Measurements from ENCODE around the gene FGF14.
"Not testable (repeated sequence)": the region's sequence is repeated elsewhere in the genome, so short reads cannot be mapped to it uniquely, and the experiment has no call there.

The FGF14 gene

DNA sequence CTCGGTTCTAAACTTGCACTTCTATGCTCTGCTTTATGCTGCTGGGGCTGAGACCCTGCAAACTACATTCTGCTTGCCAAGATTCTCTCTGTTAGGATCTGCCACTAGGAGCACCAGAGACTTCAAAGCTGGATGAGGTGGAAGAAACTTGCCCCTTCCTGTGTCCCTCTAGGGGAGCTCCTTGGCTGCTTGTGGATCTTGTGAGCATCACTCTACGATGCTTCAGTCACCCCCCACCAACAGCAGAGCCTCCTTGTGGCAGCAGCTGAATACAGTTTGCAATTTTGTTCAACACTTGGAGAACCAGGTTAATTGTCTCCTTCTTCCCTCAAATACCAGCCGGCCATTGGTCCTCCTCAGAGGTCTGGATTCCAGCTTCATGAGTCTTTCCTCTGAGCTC lies 310.6 kb downstream of the FGF14 start:
- Histone ChIP-seq H3K27ac (ENCODE audit: low read depth, low read length) (no peak overlapping the region), H3K36me3 (ENCODE audit: control insufficient read depth, insufficient read depth, low read length) (no peaks in the 10 kb centered on the region), H3K9me3 (ENCODE audit: control insufficient read depth, insufficient read depth, low read length) (no peaks in the 10 kb centered on the region), H3K4me3 (ENCODE audit: low read depth, low read length) (no peak overlapping the region), H3K4me1 (ENCODE audit: control insufficient read depth, insufficient read depth, low read length) (no peaks in the 10 kb centered on the region), H3K9ac (ENCODE audit: low read depth, low read length) (no peak overlapping the region), H3K27me3 (ENCODE audit: control insufficient read depth, insufficient read depth, low read length) (no peaks in the 10 kb centered on the region)

DNA sequence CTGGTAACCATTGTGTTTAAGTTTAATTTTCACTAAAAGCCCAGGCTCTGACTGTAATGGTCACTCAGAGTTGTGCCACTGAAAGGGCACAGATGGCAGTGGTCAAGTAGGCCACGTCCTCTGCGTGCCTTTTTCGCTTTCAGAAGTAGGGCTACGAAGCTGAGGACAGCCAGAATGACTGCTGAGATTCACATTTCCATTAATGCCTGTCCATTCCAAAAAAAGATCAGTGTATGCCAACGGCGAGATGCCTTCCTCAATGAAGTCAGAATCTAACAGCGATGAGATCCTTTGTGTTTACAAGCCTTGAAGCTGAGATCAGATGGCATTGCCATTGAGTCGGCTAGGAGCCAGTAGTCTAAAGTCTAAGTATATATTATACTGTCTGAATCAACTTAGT lies 311.3 kb downstream of the FGF14 start:
- Histone ChIP-seq H3K9ac (ENCODE audit: low read depth, low read length) (no peak overlapping the region), H3K27me3 (ENCODE audit: control insufficient read depth, insufficient read depth, low read length) (no peaks in the 10 kb centered on the region), H3K27ac (ENCODE audit: low read depth, low read length) (no peak overlapping the region), H3K4me1 (ENCODE audit: control insufficient read depth, insufficient read depth, low read length) (no peaks in the 10 kb centered on the region), H3K9me3 (ENCODE audit: control insufficient read depth, insufficient read depth, low read length) (no peaks in the 10 kb centered on the region), H3K4me3 (ENCODE audit: low read depth, low read length) (no peak overlapping the region), H3K36me3 (ENCODE audit: control insufficient read depth, insufficient read depth, low read length) (no peaks in the 10 kb centered on the region)

DNA sequence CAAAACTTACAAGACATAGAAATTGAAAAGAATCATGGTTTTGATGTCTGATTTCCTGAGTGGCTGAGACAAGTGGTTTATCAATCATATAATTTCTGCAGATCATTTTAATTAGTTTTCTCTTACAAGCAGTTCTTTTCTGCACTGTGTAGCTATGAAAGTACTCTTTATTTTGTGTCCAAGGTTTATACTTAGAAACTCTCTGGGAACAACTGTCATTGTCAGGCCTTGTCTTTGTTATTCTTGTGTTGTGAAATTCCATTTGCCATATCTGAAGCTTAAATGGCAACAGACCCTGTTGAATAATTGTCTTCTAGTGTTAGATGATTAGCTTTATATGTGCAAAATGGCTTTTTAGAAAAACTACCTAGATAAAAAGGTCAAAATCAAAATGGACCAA lies 312.1 kb downstream of the FGF14 start:
- Histone ChIP-seq H3K4me1 (ENCODE audit: control insufficient read depth, insufficient read depth, low read length) (no peaks in the 10 kb centered on the region), H3K27ac (ENCODE audit: low read depth, low read length) (no peak overlapping the region), H3K27me3 (ENCODE audit: control insufficient read depth, insufficient read depth, low read length) (no peaks in the 10 kb centered on the region), H3K9me3 (ENCODE audit: control insufficient read depth, insufficient read depth, low read length) (no peaks in the 10 kb centered on the region), H3K9ac (ENCODE audit: low read depth, low read length) (no peak overlapping the region), H3K4me3 (ENCODE audit: low read depth, low read length) (no peak overlapping the region), H3K36me3 (ENCODE audit: control insufficient read depth, insufficient read depth, low read length) (no peaks in the 10 kb centered on the region)

DNA sequence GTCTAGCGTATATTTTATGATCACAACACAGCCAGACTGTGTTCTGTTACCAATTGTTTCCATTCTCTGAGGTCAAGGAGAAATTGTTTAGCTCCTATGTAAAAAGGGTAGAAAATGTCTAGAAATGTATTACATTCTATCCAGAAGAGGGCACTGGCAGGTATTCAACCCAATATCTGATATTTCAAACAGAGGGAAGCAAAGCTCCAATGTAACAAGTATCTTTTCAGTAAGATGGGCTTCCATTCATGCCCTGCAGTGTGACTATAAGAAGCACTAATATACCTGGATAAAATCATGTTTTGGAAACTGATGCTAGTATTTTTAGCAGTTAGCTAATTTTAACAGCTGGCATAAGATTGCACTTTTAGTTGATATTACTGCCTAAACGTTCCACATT lies 312.7 kb downstream of the FGF14 start:
- Histone ChIP-seq H3K9ac (ENCODE audit: low read depth, low read length) (no peak overlapping the region), H3K27me3 (ENCODE audit: control insufficient read depth, insufficient read depth, low read length) (no peaks in the 10 kb centered on the region), H3K9me3 (ENCODE audit: control insufficient read depth, insufficient read depth, low read length) (no peaks in the 10 kb centered on the region), H3K4me1 (ENCODE audit: control insufficient read depth, insufficient read depth, low read length) (no peaks in the 10 kb centered on the region), H3K4me3 (ENCODE audit: low read depth, low read length) (no peak overlapping the region), H3K27ac (ENCODE audit: low read depth, low read length) (no peak overlapping the region), H3K36me3 (ENCODE audit: control insufficient read depth, insufficient read depth, low read length) (no peaks in the 10 kb centered on the region)

DNA sequence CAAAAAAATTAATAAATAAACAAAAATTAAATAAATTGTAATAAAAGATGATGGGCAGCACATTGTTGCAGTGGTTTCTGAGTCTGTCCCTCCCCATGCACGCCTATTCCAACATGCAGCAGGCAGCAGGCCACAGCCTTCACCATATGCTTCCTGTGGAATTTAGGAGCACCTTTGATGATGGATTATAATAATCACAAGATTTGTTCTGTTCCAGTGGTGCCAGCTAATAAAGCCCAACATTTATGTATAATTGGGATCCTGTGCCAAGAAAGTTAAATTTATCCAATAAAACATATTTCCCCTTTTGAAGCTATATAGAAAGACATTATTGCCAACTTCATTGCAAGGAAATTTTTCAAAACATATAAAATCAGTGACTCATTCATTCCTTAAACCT lies 328.6 kb downstream of the FGF14 start:
- H3K4me1 ChIP-seq (ENCODE audit: control insufficient read depth, insufficient read depth, low read length), result peaks cover 4% of the 10 kb centered on the region
- H3K9ac ChIP-seq (ENCODE audit: low read depth, low read length), result no peak overlapping the region
- H3K4me3 ChIP-seq (ENCODE audit: low read depth, low read length), result no peak overlapping the region
- no peak overlapping the region for H3K27ac ChIP-seq (ENCODE audit: low read depth, low read length)
- H3K9me3 ChIP-seq (ENCODE audit: control insufficient read depth, insufficient read depth, low read length), result no peaks in the 10 kb centered on the region
- no peaks in the 10 kb centered on the region for H3K27me3 ChIP-seq (ENCODE audit: control insufficient read depth, insufficient read depth, low read length)
- no peaks in the 10 kb centered on the region for H3K36me3 ChIP-seq (ENCODE audit: control insufficient read depth, insufficient read depth, low read length)

DNA sequence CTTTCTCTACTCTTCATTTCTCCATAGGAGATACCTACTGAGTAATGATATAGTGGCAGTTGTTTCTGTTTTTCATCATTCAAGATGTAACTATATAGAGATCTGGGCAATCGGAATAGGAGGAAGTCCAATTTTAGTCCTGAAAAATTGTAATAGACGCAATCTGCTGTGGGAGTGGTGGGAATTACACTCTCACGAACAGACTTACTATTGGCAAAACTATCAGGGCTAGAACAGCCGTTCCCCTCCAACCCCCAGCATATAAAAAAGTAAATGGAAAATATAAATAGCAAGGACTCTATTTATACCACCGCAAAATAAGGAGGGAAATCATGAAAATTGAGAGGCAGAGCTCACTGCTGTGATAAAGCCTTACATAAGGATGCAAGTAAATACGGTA lies 330.1 kb downstream of the FGF14 start:
- Histone ChIP-seq H3K9ac (ENCODE audit: low read depth, low read length) (no peak overlapping the region), H3K4me1 (ENCODE audit: control insufficient read depth, insufficient read depth, low read length) (peaks cover 4% of the 10 kb centered on the region), H3K27ac (ENCODE audit: low read depth, low read length) (no peak overlapping the region), H3K36me3 (ENCODE audit: control insufficient read depth, insufficient read depth, low read length) (no peaks in the 10 kb centered on the region), H3K27me3 (ENCODE audit: control insufficient read depth, insufficient read depth, low read length) (no peaks in the 10 kb centered on the region), H3K9me3 (ENCODE audit: control insufficient read depth, insufficient read depth, low read length) (no peaks in the 10 kb centered on the region), H3K4me3 (ENCODE audit: low read depth, low read length) (no peak overlapping the region)

DNA sequence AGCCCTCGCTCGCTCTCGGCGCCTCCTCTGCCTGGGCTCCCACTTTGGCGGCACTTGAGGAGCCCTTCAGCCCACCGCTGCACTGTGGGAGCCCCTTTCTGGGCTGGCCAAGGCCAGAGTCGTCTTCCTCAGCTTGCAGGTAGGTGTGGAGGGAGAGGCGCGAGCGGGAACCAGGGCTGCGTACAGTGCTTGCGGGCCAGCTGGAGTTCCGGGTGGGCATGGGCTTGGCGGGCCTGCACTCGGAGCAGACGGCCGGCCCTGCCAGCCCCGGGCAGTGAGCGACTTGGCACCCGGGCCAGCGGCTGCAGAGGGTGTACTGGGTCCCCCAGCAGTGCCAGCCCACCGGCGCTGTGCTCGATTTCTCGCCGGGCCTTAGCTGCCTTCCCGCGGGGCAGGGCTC lies 333.5 kb downstream of the FGF14 start:
- not testable (repeated sequence) for H3K4me1 ChIP-seq (ENCODE audit: control insufficient read depth, insufficient read depth, low read length); H3K36me3 ChIP-seq (ENCODE audit: control insufficient read depth, insufficient read depth, low read length); H3K27ac ChIP-seq (ENCODE audit: low read depth, low read length); H3K4me3 ChIP-seq (ENCODE audit: low read depth, low read length); H3K9ac ChIP-seq (ENCODE audit: low read depth, low read length); H3K27me3 ChIP-seq (ENCODE audit: control insufficient read depth, insufficient read depth, low read length); H3K9me3 ChIP-seq (ENCODE audit: control insufficient read depth, insufficient read depth, low read length)

DNA sequence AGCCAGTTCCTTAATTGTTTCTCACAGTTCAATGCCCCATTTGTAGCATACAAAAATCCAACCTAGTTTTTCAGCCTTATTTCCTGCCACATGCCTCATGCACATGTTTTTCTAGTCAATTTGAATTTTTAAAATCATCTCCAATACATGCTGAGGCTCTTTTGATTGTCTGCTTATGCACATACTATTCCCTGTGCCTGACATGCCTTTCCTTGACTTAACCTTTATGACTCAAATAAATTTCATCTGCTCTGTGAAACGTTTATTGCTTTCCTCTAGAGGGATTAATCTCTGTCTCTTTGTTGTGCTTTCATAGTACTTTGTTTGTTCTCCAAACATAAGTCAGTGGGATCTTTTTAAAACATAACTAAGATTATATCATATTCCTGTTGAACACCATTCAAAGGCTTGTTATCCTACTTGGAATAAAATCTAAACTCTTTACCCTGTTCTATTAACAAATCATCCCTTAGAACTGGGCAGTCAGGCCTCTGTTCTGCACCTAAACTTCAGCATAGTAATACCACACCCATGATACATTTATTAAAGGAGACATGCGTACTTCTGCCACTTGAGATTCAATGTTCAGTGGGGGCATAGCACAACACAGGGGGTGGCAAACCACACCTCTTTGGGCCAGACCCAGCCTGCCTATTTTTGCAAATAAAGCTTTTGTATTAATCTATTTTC lies 346.6 kb downstream of the FGF14 start:
- Histone ChIP-seq H3K36me3 (ENCODE audit: control insufficient read depth, insufficient read depth, low read length) (no peaks in the 10 kb centered on the region), H3K4me1 (ENCODE audit: control insufficient read depth, insufficient read depth, low read length) (no peaks in the 10 kb centered on the region), H3K27ac (ENCODE audit: low read depth, low read length) (no peak overlapping the region), H3K4me3 (ENCODE audit: low read depth, low read length) (no peak overlapping the region), H3K9ac (ENCODE audit: low read depth, low read length) (no peak overlapping the region), H3K9me3 (ENCODE audit: control insufficient read depth, insufficient read depth, low read length) (peaks cover 3% of the 10 kb centered on the region; the same call in 1 of the 2 replicates), H3K27me3 (ENCODE audit: control insufficient read depth, insufficient read depth, low read length) (no peaks in the 10 kb centered on the region)

DNA sequence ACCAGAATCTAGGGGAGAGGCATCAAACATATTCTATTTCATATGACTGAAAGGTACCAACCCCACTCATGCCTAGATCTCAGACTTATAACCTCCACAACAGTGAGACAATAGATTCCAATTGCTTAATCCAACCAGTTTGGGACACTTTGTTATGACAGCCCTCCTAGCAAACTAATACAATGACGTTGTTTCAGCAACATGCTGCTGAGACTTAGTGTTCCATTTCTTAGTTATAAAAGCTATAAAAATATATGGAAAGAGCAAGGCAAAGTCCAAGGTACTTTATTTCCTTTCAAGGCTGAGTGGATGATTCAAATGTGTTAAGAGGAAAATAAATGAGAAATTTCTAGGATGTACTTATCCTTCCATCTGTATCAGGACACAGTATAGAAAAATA lies 352.0 kb downstream of the FGF14 start:
- no peaks in the 10 kb centered on the region for H3K27me3 ChIP-seq (ENCODE audit: control insufficient read depth, insufficient read depth, low read length)
- H3K27ac ChIP-seq (ENCODE audit: low read depth, low read length), result no peak overlapping the region
- H3K4me3 ChIP-seq (ENCODE audit: low read depth, low read length), result no peak overlapping the region
- H3K9me3 ChIP-seq (ENCODE audit: control insufficient read depth, insufficient read depth, low read length), result peaks cover 3% of the 10 kb centered on the region; the same call in 1 of the 2 replicates
- no peaks in the 10 kb centered on the region for H3K36me3 ChIP-seq (ENCODE audit: control insufficient read depth, insufficient read depth, low read length)
- H3K9ac ChIP-seq (ENCODE audit: low read depth, low read length), result no peak overlapping the region
- H3K4me1 ChIP-seq (ENCODE audit: control insufficient read depth, insufficient read depth, low read length), result no peaks in the 10 kb centered on the region

DNA sequence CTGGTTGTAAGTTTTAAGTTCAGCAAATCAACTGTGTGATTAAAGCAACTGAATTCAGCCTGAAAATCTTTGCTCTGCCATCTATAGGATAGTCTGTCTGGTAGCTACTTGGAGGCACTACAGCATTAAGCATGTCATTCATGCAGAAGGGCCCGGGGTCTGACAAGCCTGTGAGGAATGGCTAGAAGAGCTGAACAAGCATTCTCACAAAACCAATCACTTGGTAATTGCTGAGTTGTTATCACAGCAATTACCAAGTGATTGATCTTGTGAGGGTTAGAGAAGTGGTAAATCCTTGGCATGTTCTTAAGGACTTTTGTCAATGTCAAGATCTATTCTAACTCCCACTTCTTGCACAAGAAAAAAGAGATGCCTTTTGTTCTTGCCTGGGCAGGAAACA lies 356.1 kb downstream of the FGF14 start:
- Histone ChIP-seq H3K27ac (ENCODE audit: low read depth, low read length) (no peak overlapping the region), H3K27me3 (ENCODE audit: control insufficient read depth, insufficient read depth, low read length) (no peaks in the 10 kb centered on the region), H3K9ac (ENCODE audit: low read depth, low read length) (no peak overlapping the region), H3K4me1 (ENCODE audit: control insufficient read depth, insufficient read depth, low read length) (no peaks in the 10 kb centered on the region), H3K4me3 (ENCODE audit: low read depth, low read length) (no peak overlapping the region), H3K9me3 (ENCODE audit: control insufficient read depth, insufficient read depth, low read length) (no peaks in the 10 kb centered on the region), H3K36me3 (ENCODE audit: control insufficient read depth, insufficient read depth, low read length) (no peaks in the 10 kb centered on the region)

DNA sequence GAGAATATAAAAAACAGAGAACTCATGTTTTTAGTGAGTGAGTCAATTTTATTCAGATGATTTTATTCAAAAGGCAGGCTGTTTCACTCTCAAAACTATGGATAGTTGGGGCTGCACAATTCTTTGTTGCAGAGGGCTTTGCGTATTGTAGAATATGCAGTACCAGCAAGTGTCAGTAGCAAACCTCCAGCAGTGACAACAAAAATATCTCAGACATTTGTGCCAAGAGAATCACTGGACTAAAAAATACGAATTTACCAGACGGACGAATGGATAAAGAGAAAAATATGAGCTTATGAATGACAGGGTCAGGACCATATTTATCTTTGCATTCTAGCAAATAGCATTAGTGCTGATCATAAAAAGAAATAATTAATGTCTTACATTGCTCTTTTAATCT lies 359.1 kb downstream of the FGF14 start:
- Histone ChIP-seq H3K9me3 (ENCODE audit: control insufficient read depth, insufficient read depth, low read length) (no peaks in the 10 kb centered on the region), H3K4me3 (ENCODE audit: low read depth, low read length) (no peak overlapping the region), H3K27me3 (ENCODE audit: control insufficient read depth, insufficient read depth, low read length) (no peaks in the 10 kb centered on the region), H3K4me1 (ENCODE audit: control insufficient read depth, insufficient read depth, low read length) (no peaks in the 10 kb centered on the region), H3K9ac (ENCODE audit: low read depth, low read length) (no peak overlapping the region), H3K36me3 (ENCODE audit: control insufficient read depth, insufficient read depth, low read length) (no peaks in the 10 kb centered on the region), H3K27ac (ENCODE audit: low read depth, low read length) (no peak overlapping the region)

DNA sequence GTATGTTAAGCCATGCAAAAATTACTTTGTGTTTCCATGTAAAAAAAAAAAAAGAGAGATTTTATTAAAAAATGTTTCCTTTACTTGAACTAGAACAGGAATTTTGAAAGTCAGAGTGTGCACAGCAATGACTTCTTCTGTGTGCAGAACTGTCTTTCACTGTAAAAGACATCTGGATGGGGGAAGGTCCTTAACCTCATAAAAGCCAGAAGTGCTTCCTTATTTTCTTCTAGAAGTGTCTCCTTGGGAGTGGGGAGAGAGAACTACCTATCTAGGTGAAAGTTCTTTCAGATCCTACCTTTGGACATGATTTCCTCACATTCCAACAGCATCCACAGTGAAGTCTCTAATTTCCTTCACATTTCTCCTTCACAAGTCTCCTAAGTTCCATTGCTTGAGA lies 360.3 kb downstream of the FGF14 start:
- H3K9me3 ChIP-seq (ENCODE audit: control insufficient read depth, insufficient read depth, low read length), result no peaks in the 10 kb centered on the region
- no peak overlapping the region for H3K9ac ChIP-seq (ENCODE audit: low read depth, low read length)
- H3K4me1 ChIP-seq (ENCODE audit: control insufficient read depth, insufficient read depth, low read length), result no peaks in the 10 kb centered on the region

More for the DNA sequence above, 360.3 kb downstream of the FGF14 start:
- Histone ChIP-seq H3K27me3 (ENCODE audit: control insufficient read depth, insufficient read depth, low read length) (no peaks in the 10 kb centered on the region), H3K4me3 (ENCODE audit: low read depth, low read length) (no peak overlapping the region), H3K36me3 (ENCODE audit: control insufficient read depth, insufficient read depth, low read length) (no peaks in the 10 kb centered on the region), H3K27ac (ENCODE audit: low read depth, low read length) (no peak overlapping the region)
